Amniotic epithelial cell (primary cell): ENCODE measurements around the gene TRIM49B.
"Not testable (repeated sequence)": the region's sequence is repeated elsewhere in the genome, so short reads cannot be mapped to it uniquely, and the experiment has no call there.

ENCODE experiments used
- DNase-seq: peaks from one replicate; pipeline ENCODE4 v3.0.0-alpha.2; 2010; ENCODE audit warnings: low read depth

TRIM49B gene

GRCh38 chr11:49028523-49028922 is at the start of gene TRIM49B:
Gene TRIM49B (plus strand): TSS chr11:49028823. CDS start chr11:49031600, 2,777 bp downstream.
- DNase-seq = not testable (repeated sequence)

- not testable (repeated sequence) for DNase-seq
Observed at GRCh38 chr11:48983785-48984184, 44.8 kb upstream of the TRIM49B start, which contains the start of gene TRIM51G. Gene TRIM51G (minus strand): TSS chr11:48983885. CDS start chr11:48981695, 2,190 bp downstream.

- not testable (repeated sequence) for DNase-seq
Observed at GRCh38 chr11:49048229-49048628, 19.6 kb downstream of the TRIM49B start.

- not testable (repeated sequence) for DNase-seq
Observed at GRCh38 chr11:49049821-49050220, 21.2 kb downstream of the TRIM49B start.

- DNase-seq = not testable (repeated sequence)
Observed at GRCh38 chr11:49059012-49059411, 30.4 kb downstream of the TRIM49B start, which contains the start of gene TRIM64C. Gene TRIM64C (minus strand): TSS chr11:49059112. CDS start chr11:49059112, 0 bp downstream.

- DNase-seq = not testable (repeated sequence)
Observed at GRCh38 chr11:49069897-49070296, 41.3 kb downstream of the TRIM49B start.
